Raji (cell line): Measurements from ENCODE around the gene PIK3R1.

Experiments
- POLR2A ChIP-seq: IDR thresholded peaks from 2 replicates; pipeline ENCODE4 v1.6.1; 2011; ENCODE audit warnings: low read depth, low read length, control low read depth; ENCODE audit not compliant: insufficient read depth

Gene PIK3R1

GRCh38 chr5:68285075-68285840, 69.7 kb downstream of the PIK3R1 start:
- TF ChIP-seq POLR2A, result no peak

GRCh38 chr5:68285851-68286611, 70.5 kb downstream of the PIK3R1 start:
- TF ChIP-seq POLR2A, result no peak

- TF ChIP-seq POLR2A, result no peak
Measured at GRCh38 chr5:68286612-68286912, 71.0 kb downstream of the PIK3R1 start.

- TF ChIP-seq POLR2A, result no peak
Measured at GRCh38 chr5:68287631-68287975, 72.0 kb downstream of the PIK3R1 start.

- TF ChIP-seq POLR2A, result no peak
Measured at GRCh38 chr5:68287976-68288706, 72.6 kb downstream of the PIK3R1 start.

- TF ChIP-seq POLR2A, result no peak
Measured at GRCh38 chr5:68288707-68289134, 73.2 kb downstream of the PIK3R1 start.

- no peak for TF ChIP-seq POLR2A
Measured at GRCh38 chr5:68289498-68289897, 73.9 kb downstream of the PIK3R1 start.

- no peak for TF ChIP-seq POLR2A
Measured at GRCh38 chr5:68290260-68290674, 74.7 kb downstream of the PIK3R1 start.

GRCh38 chr5:68290847-68291246, 75.3 kb downstream of the PIK3R1 start:
- no peak for TF ChIP-seq POLR2A

- TF ChIP-seq POLR2A, result no peak
Measured at GRCh38 chr5:68292316-68292715, 76.8 kb downstream of the PIK3R1 start.

GRCh38 chr5:68295772-68296171, 80.2 kb downstream of the PIK3R1 start:
- TF ChIP-seq POLR2A, result no peak

- no peak for TF ChIP-seq POLR2A
Measured at GRCh38 chr5:68296895-68297294, 81.3 kb downstream of the PIK3R1 start.

- TF ChIP-seq POLR2A, result no peak
Measured at GRCh38 chr5:68297656-68298055, 82.1 kb downstream of the PIK3R1 start.

- TF ChIP-seq POLR2A, result no peak
Measured at GRCh38 chr5:68298479-68298878, 82.9 kb downstream of the PIK3R1 start.

GRCh38 chr5:68299105-68299504, 83.5 kb downstream of the PIK3R1 start:
- no peak for TF ChIP-seq POLR2A

GRCh38 chr5:68299575-68299974, 84.0 kb downstream of the PIK3R1 start:
- TF ChIP-seq POLR2A, result no peak
